ENCODE results near the gene PPP1R10.

Gene PPP1R10

GRCh38 chr6:30619561-30619960 is 2.5 kb upstream of the PPP1R10 start:
- no peak for DNase-seq (ENCODE audit: low spot score)

DNA sequence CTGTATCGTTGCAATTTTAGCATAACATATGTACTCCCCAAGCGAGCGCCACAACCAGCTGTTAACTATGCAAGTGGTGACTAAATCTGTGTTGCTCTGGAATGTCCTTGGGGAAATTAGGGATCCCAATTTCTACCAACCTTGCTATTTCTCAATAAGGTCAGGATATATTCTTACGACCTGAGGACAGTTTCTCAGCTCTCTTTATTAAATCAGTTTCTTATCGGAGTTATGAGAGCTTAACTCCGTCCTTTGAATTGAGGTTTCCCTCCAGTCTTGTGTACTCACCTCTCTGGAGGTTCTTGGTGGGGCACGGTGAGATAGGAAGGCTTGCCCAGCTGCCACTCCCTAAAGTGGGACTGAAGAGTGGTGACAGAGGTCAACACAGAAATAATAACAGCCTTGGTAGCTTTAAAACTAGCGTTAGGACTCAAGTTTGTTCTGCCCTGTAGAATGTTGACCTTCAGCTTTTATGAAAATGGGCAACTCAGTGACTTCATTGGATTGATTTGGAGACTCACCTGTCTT is 1.3 kb upstream of the PPP1R10 start:
- DNase-seq (ENCODE audit: low spot score), result no peak

DNA sequence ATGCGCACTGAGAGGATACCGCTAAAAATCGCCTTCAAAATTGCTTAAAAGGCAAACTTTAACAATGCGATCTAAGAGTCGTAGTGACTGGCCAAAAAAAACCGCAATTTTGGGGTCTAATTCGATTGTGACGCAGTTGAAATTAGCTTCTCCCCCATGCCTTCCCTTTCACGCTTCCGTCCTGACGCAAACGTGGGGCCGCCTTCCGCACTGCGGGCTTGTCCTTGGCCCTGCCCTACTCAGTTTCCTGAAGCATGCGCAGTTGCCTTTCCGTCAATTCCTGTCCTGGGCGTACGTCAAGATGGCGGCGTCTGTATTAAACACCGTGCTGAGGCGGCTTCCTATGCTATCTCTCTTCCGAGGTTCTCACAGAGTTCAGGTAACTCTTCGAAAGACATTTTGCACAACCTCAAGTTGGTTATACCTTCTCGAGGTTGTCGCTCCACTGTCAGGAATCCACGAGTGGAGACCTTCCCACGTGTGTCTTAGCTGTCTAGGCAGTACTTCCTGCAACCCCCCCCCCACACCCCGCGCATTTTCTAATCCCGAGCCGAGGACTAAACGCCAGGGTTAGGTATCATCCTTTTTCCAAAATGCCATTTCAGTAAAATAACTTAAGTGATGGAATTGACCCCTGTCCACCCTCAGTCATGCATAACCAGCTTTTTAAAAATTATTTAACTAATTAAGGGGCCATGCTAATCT is 674 bp upstream of the PPP1R10 start, which contains the start of gene MRPS18B:
MRPS18B (plus strand) TSS at position 276 of the 705 bp plus-strand sequence; CDS start at position 302, 26 bp downstream.
- DNase-seq (ENCODE audit: low spot score), result peak; percentile 92

DNA sequence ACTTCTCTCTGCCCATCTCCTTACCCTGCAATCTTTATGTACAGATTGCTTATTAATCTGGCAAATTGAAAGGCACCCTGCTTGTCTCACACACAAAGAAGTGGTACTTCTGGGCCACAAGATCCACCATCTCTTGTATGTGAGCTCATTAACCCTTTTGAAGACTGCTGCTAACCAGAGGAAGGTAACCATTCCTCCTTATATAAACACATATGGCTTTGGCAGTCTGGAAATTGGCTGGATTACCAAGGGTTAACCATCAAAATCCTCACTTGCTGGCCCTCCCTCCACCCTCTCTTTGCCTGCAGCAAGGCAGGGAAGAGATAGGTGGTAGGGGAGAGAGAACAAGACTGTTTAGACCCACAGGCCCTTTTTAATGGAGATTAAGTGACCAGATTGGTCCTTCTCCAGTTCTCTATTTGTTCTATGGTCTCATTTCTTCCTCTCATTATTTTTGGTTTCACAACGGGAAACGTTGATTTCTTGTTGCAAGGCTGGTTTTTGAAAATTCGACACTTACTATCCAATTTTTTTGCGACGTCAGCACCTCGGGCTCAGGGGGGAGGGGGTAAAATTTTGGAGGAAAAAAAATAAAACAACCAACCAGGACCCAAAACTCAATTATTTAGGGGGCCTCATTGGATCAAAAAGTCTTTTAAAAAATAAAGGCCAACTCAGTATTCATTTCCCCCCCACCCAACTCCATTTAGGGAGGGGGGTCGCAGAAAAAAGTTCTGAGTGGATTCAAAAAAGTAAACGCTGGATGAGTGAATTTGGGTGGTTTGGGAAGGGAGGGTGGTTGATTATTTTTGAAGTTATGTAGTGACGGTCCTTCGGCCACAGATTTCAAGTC is 859 bp downstream of the PPP1R10 start:
- no peak for DNase-seq (ENCODE audit: low spot score)

- no peak for DNase-seq (ENCODE audit: low spot score)
Observed at GRCh38 chr6:30615219-30615957, 1.7 kb downstream of the PPP1R10 start.

GRCh38 chr6:30614843-30615218 is 2.2 kb downstream of the PPP1R10 start:
- peak; percentile 85 for DNase-seq (ENCODE audit: low spot score)

GRCh38 chr6:30614044-30614842 is 2.8 kb downstream of the PPP1R10 start:
- no peak for DNase-seq (ENCODE audit: low spot score)

DNA sequence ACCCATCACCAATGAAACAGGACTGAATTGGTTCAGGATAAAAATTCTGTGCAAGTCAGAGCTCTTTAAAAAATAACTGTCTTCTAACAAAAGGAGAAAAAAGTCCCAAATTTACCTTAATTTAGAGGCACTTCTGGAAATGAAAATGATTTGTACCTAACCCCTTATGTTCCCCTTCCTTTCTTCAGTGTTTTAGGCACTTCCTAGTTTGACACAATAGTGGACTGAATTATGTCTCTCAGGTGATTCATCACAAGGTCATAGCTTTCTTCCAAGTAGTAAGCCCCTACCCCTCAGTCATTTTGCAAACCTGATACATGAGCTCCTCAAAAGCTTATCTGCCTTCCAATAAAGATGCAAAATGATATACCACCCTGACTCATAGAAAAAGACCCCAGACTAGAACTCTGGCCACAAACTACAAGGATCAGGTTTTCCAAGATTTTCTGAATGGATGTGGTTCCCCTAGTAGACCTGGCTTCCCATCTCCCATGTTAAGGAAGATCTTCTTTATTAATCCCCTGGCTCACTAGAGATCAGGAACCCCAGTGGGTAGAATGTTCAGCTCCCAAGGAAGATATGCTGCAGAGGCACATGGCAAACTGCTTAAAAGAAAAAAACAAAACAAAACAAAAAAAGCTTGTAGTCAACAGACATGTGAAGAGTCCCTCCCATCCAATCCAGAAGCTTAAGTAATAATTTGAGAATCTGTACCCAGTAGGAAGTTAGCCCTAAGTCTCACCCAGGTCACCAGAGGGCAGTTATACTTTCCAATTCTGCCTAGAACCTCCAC is 3.6 kb downstream of the PPP1R10 start:
- DNase-seq (ENCODE audit: low spot score), result no peak

- DNase-seq (ENCODE audit: low spot score), result peak; percentile 45
Observed at GRCh38 chr6:30612687-30613248, 4.3 kb downstream of the PPP1R10 start.

GRCh38 chr6:30612213-30612612 is 4.8 kb downstream of the PPP1R10 start:
- no peak for DNase-seq (ENCODE audit: low spot score)

DNA sequence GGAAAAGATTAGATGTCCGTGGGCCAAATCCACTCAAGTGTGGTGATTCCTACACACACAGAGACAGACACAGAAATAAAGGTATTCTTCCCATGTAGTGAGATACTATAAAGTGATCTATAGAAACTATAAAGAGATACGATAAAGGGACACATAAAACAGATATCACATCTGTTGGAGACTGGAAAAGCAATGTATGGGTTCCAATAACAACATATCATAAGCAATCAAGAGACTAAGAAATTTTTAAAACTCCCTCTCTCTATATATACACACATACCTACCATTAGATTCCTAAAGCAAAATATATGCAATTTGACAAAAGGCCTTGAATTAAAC is 5.2 kb downstream of the PPP1R10 start:
- DNase-seq (ENCODE audit: low spot score), result no peak

GRCh38 chr6:30611150-30611855 is 5.7 kb downstream of the PPP1R10 start:
- DNase-seq (ENCODE audit: low spot score), result no peak

DNA sequence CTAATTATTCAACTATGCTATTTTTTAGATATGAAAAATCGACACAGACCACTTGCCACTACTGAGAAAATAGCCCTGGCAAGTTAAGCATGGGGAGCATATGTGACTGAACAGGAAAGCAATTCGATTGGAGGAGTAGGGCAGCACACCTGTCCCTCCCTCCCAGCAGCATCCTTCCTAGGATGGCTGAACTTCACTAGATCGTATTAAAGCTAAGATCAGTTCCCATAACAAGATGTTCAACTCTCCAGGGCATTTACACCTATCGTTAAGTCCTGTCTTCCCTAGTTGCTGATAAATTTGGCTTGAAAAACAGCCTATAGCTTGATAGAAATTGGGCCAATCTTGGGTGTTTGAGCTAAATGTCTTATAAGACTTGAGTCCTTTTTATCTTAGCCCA is 7.0 kb downstream of the PPP1R10 start:
- DNase-seq (ENCODE audit: low spot score), result no peak

DNA sequence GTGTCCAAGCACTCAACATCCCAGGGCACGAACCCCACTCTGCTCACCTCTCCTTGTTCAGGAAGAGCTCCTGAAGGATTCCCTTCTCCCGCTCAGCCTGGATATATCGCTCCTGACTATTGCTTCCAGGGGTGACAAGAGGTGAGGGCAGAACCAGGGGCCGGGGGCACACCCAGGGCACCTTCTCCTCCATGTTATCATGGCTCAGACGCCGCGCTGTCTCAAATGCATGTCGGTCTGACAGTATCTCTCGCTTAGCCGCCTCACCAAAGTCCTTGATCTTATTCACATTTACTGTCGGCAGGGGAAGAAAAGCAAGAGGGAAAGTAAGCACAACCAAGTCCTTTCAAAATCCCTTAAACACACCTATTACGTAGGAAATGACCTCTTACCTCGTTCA is 13.1 kb downstream of the PPP1R10 start:
- DNase-seq (ENCODE audit: low spot score), result no peak

GRCh38 chr6:30601815-30602641 is 15.0 kb downstream of the PPP1R10 start:
- DNase-seq (ENCODE audit: low spot score), result no peak

- no peak for DNase-seq (ENCODE audit: low spot score)
Observed at GRCh38 chr6:30601436-30601814, 15.6 kb downstream of the PPP1R10 start.

DNA sequence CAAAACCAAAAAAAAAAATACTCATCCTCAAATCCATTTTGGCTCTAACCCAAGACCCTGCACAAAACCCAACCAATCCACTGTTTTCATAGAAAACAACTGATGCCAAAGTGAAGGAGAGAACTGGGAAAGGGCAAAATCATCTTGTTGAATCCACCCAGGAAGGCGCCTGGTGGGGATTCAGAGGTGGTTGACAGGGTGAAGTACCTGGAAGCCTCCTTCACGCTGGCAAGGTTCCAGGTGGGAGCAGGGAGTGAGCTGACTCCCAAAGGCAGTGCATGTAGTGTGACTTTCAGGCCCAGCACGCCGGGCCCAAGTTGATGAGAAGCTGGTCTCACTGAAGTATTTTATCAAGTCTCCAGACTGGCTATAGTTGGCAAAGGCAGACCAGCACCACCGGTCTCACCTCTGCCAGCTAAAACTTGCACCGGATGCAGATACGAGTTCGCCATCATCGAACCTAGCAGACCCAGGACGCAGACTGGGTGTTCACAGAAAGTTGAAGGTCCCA is 16.5 kb downstream of the PPP1R10 start:
- DNase-seq (ENCODE audit: low spot score), result no peak

GRCh38 chr6:30599625-30600324 is 17.3 kb downstream of the PPP1R10 start:
- no peak for DNase-seq (ENCODE audit: low spot score)

Measured in AG08396 (cell line).